ENCODE data around the gene RFC3.
"Not testable (repeated sequence)": the region's sequence is repeated elsewhere in the genome, so short reads cannot be mapped to it uniquely, and the experiment has no call there.

DNA sequence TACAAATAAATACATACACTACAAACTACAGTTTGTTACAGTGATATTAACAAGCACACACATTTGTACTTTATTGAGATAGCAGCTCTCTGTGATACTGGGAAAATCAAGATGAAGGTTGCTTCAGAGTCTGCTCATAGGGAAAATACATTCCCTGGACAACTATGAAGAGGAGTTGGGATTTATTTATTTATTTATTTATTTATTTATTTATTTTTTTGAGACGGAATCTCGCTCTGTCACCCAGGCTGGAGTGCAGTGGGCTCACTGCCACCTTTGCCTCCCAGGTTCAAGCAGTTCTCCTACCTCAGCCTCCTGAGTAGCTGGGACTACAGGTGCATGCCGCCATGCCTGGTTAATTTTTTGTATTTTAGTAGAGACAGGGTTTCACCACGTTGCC lies 34.7 kb upstream of the RFC3 start:
- TF ChIP-seq, protein P1, sequence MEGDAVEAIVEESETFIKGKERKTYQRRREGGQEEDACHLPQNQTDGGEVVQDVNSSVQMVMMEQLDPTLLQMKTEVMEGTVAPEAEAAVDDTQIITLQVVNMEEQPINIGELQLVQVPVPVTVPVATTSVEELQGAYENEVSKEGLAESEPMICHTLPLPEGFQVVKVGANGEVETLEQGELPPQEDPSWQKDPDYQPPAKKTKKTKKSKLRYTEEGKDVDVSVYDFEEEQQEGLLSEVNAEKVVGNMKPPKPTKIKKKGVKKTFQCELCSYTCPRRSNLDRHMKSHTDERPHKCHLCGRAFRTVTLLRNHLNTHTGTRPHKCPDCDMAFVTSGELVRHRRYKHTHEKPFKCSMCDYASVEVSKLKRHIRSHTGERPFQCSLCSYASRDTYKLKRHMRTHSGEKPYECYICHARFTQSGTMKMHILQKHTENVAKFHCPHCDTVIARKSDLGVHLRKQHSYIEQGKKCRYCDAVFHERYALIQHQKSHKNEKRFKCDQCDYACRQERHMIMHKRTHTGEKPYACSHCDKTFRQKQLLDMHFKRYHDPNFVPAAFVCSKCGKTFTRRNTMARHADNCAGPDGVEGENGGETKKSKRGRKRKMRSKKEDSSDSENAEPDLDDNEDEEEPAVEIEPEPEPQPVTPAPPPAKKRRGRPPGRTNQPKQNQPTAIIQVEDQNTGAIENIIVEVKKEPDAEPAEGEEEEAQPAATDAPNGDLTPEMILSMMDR (IDR thresholded peaks at IDR 0.05 in 8 of 11, conservative IDR thresholded peaks at IDR 0.05 in 3 of 11), result not testable (repeated sequence)
- TF ChIP-seq POLR2A, POLR2AphosphoS5 (IDR thresholded peaks at IDR 0.05): not testable (repeated sequence)
